SK-N-SH (cell line): ENCODE results near the gene CX3CR1. TPM values are rescaled to one million over a fixed set of nuclear protein-coding genes. Genes with fewer than 3 reads are reported as not detected.

Experiments
- CTCF ChIA-PET: fragments of 300-600, 350-600 bp; formaldehyde crosslinking; extraction: SDS; loops from one replicate; lab custom pipeline; 2021; lab: Yijun Ruan, JAX
- POLR2A ChIA-PET: fragments of 350-600 bp; sonication (Branson Sonifier 250); formaldehyde crosslinking; extraction: SDS; loops from one replicate; lab custom pipeline; 2020; ENCODE audit warnings: antibody characterized with exemption, inconsistent platforms; lab: Yijun Ruan, JAX
- DNase-seq: peaks from one replicate; pipeline ENCODE4 v3.0.0; 2012
- H2AFZ ChIP-seq: fragments of 200-600 bp; sonication (generic); 2 replicates; pipeline ENCODE4 v1.8.1; 2016; ENCODE audit warnings: antibody characterized with exemption, mild to moderate bottlenecking, low read depth
- H3F3A ChIP-seq: fragments of 200-600 bp; sonication (generic); replicated peaks from 2 replicates; pipeline ENCODE3; 2016; ENCODE audit warnings: antibody characterized with exemption, mild to moderate bottlenecking; ENCODE audit not compliant: insufficient read depth
- H3K27ac ChIP-seq, 2 experiments: fragments of 200-500 bp in 1 of 2; fragments of 200-600 bp in 1 of 2; sonication (Bioruptor generic) in 1 of 2; sonication (generic), shearing (Covaris generic) in 1 of 2; 2 replicates each; pipeline versions ENCODE4 v1.5.1 to v1.6.1; 2014 to 2016; ENCODE audit warnings: low read depth in 2 of 2, inconsistent platforms in 1 of 2, low read length in 1 of 2, mild to moderate bottlenecking in 1 of 2, mixed read lengths in 1 of 2
- H3K27me3 ChIP-seq: fragments of 200-600 bp; sonication (generic), shearing (Covaris generic); 2 replicates; pipeline ENCODE4 v1.6.1; 2016; ENCODE audit warnings: mixed run types; ENCODE audit not compliant: insufficient read depth
- H3K36me3 ChIP-seq, 2 experiments: fragments of 200-500 bp in 1 of 2; fragments of 200-600 bp in 1 of 2; sonication (Bioruptor generic) in 1 of 2; sonication (generic) in 1 of 2; replicated peaks in 1 of 2; 2 replicates each; pipeline versions ENCODE3 to v1.5.1; 2014 to 2016; ENCODE audit warnings: low read length in 1 of 2, mild to moderate bottlenecking in 1 of 2; ENCODE audit not compliant: insufficient read depth in 2 of 2, control insufficient read depth in 1 of 2
- H3K4me1 ChIP-seq, 2 experiments: fragments of 200-500 bp in 1 of 2; fragments of 200-600 bp in 1 of 2; sonication (Bioruptor generic) in 1 of 2; sonication (generic), shearing (Covaris generic) in 1 of 2; 2 replicates each; pipeline versions ENCODE4 v1.5.1 to v1.6.1; 2014 to 2016; ENCODE audit warnings: low read depth in 1 of 2, low read length in 1 of 2, mixed run types in 1 of 2; ENCODE audit not compliant: insufficient read depth in 2 of 2, control insufficient read depth in 1 of 2
- H3K4me2 ChIP-seq: fragments of 200-600 bp; sonication (generic), shearing (Covaris generic); 2 replicates; pipeline ENCODE4 v1.6.1; 2017; ENCODE audit warnings: mixed run types
- H3K4me3 ChIP-seq, 2 experiments: fragments of 200-500 bp in 1 of 2; fragments of 200-600 bp in 1 of 2; sonication (Bioruptor generic) in 1 of 2; sonication (generic), shearing (Covaris generic) in 1 of 2; 2 replicates each; pipeline versions ENCODE4 v1.5.1 to v1.8.1; 2014 to 2016; ENCODE audit warnings: low read depth in 2 of 2, inconsistent platforms in 1 of 2, low read length in 1 of 2, mild to moderate bottlenecking in 1 of 2, mixed read lengths in 1 of 2, moderate library complexity in 1 of 2
- H3K79me2 ChIP-seq: fragments of 200-600 bp; sonication (generic); 2 replicates; pipeline ENCODE4 v1.8.1; 2017; ENCODE audit warnings: mild to moderate bottlenecking; ENCODE audit not compliant: insufficient read depth
- H3K9ac ChIP-seq: fragments of 200-600 bp; sonication (generic); 2 replicates; pipeline ENCODE4 v1.6.1; 2017; ENCODE audit warnings: mixed run types
- H3K9me2 ChIP-seq: fragments of 200-600 bp; sonication (generic); 2 replicates; pipeline ENCODE4 v1.6.1; 2017; ENCODE audit warnings: mixed run types
- H3K9me3 ChIP-seq: fragments of 200-600 bp; sonication (generic); 2 replicates; pipeline ENCODE4 v1.6.1; 2017; ENCODE audit warnings: mixed run types, mild to moderate bottlenecking, moderate library complexity
- H4K20me1 ChIP-seq: fragments of 200-600 bp; sonication (generic); 2 replicates; pipeline ENCODE4 v1.6.1; 2017; ENCODE audit warnings: mild to moderate bottlenecking, mixed run types; ENCODE audit not compliant: insufficient read depth
- CHD2 ChIP-seq: fragments of 150-350 bp; IDR thresholded peaks from 2 replicates; pipeline ENCODE4 v1.6.1; 2018; ENCODE audit warnings: low read length; ENCODE audit not compliant: partially characterized antibody
- CTCF ChIP-seq: fragments of 200-600 bp; sonication (generic); IDR thresholded peaks from 2 replicates; pipeline ENCODE4 v1.6.1; 2017; ENCODE audit warnings: antibody characterized with exemption, mild to moderate bottlenecking, moderate library complexity
- EZH2phosphoT487 ChIP-seq: fragments of 200-600 bp; sonication (generic); IDR thresholded peaks from 2 replicates; pipeline ENCODE4 v1.6.1; 2017; ENCODE audit warnings: low read depth, mixed run types, mild to moderate bottlenecking, antibody characterized with exemption, moderate library complexity, borderline replicate concordance
- FOXJ3 ChIP-seq: sonication (generic); formaldehyde crosslinking; IDR thresholded peaks from 2 replicates; pipeline ENCODE4 v1.5.1; 2020; ENCODE audit warnings: mild to moderate bottlenecking, missing genetic modification reagents
- FOXM1 ChIP-seq: IDR thresholded peaks from 2 replicates; pipeline ENCODE4 v1.4.0; 2012; ENCODE audit warnings: low read depth, mild to moderate bottlenecking
- GABPA ChIP-seq: IDR thresholded peaks from 2 replicates; pipeline ENCODE4 v1.4.0; 2012; ENCODE audit warnings: low read depth, mild to moderate bottlenecking
- MAX ChIP-seq: IDR thresholded peaks from 2 replicates; pipeline ENCODE4 v1.4.0; 2012; ENCODE audit warnings: low read depth
- MEF2A ChIP-seq: IDR thresholded peaks from 2 replicates; pipeline ENCODE4 v1.4.0; 2012; ENCODE audit warnings: low read depth, borderline replicate concordance
- NRF1 ChIP-seq: IDR thresholded peaks from 2 replicates; pipeline ENCODE4 v1.6.1; 2012; ENCODE audit warnings: low read depth, mild to moderate bottlenecking, low read length
- RCOR1 ChIP-seq: fragments of 150-350 bp; IDR thresholded peaks from 2 replicates; pipeline ENCODE4 v1.6.1; 2017; ENCODE audit warnings: antibody characterized with exemption, low read length
- SIN3A ChIP-seq: IDR thresholded peaks from 2 replicates; pipeline ENCODE4 v1.6.1; 2012; ENCODE audit warnings: low read depth, mild to moderate bottlenecking, low read length, moderate library complexity, borderline replicate concordance
- SMC3 ChIP-seq: IDR thresholded peaks from 2 replicates; pipeline ENCODE4 v1.6.1; 2012; ENCODE audit warnings: low read depth, low read length, improper control_type of control experiment
- TAF1 ChIP-seq: IDR thresholded peaks from 2 replicates; pipeline ENCODE4 v1.6.1; 2012; ENCODE audit warnings: low read depth, mild to moderate bottlenecking, low read length, moderate library complexity, borderline replicate concordance
- TCF12 ChIP-seq: IDR thresholded peaks from 2 replicates; pipeline ENCODE4 v1.4.0; 2012
- TEAD4 ChIP-seq: IDR thresholded peaks from 2 replicates; pipeline ENCODE4 v1.4.0; 2012; ENCODE audit warnings: mild to moderate bottlenecking, borderline replicate concordance; ENCODE audit not compliant: insufficient read depth
- YY1 ChIP-seq: IDR thresholded peaks from 2 replicates; pipeline ENCODE4 v1.4.0; 2012; ENCODE audit warnings: low read depth, mild to moderate bottlenecking
- WGBS: methylation state at CpG from one replicate; pipeline ENCODE4 v1.1.6; 2017; ENCODE audit warnings: low lambda C conversion rate; 5-methylcytosine and 5-hydroxymethylcytosine counted together
- polyA plus RNA-seq, 3 experiments: library from polyadenylated mRNA; depleted of rRNA; stranded (reverse); fragments of >200 nt; gene quantifications; 2 replicates each; pipeline ENCODE4 v1.2.3, GENCODE V29; 2012
- TF ChIP-seq, protein P1 (sequence below): fragments of 150-350 bp; IDR thresholded peaks from 2 replicates; pipeline ENCODE4 v1.6.1; 2017; ENCODE audit warnings: antibody characterized with exemption, low read length, low read depth, borderline replicate concordance
- TF ChIP-seq, protein P2 (sequence below): IDR thresholded peaks from 2 replicates; pipeline ENCODE4 v1.4.0; 2012; ENCODE audit warnings: low read depth, borderline replicate concordance
- TF ChIP-seq, protein P3 (sequence below): IDR thresholded peaks from 2 replicates; pipeline ENCODE4 v1.6.1; 2012; ENCODE audit warnings: mild to moderate bottlenecking, low read depth, low read length, moderate library complexity

The CX3CR1 gene
- polyA plus RNA-seq, 1 of the 3 experiments (the other 2 are of a cell fraction): not detected

DNA sequence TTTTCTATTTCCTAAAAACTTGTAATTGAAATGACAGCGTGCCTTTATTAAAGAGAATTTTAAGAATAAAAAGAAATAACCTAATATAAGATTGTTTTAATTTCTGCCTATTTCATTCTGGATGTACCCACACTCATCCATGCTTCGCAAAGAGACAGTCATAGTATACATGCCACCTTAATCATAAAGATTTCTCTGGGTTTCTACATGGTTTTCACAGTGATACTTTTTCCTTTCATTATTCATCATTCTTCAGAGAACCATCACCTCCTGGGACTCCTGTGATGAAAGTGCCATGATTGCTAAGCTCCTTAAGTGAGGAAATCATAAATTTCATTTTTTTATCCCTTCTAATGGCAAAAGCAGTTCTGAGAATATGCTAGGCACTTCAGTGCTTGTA, 45.4 kb upstream of the CX3CR1 start:
- CTCF ChIA-PET: interaction anchor here (0.6 to 1.8 kb wide), 2 partner anchors 36 to 344 kb away, joined by 3 to 9 read pairs; no protein-coding TSS in a partner anchor

More for the DNA sequence above, 45.4 kb upstream of the CX3CR1 start:
- H3K27ac ChIP-seq: no peak overlapping the region
- TF ChIP-seq, protein P1, sequence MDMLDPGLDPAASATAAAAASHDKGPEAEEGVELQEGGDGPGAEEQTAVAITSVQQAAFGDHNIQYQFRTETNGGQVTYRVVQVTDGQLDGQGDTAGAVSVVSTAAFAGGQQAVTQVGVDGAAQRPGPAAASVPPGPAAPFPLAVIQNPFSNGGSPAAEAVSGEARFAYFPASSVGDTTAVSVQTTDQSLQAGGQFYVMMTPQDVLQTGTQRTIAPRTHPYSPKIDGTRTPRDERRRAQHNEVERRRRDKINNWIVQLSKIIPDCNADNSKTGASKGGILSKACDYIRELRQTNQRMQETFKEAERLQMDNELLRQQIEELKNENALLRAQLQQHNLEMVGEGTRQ: no peak
- TF ChIP-seq FOXJ3 (CRISPR knock-in tag): no peak
- TF ChIP-seq TAF1: no peak
- no peak for TF ChIP-seq CHD2
- TF ChIP-seq, protein P2, sequence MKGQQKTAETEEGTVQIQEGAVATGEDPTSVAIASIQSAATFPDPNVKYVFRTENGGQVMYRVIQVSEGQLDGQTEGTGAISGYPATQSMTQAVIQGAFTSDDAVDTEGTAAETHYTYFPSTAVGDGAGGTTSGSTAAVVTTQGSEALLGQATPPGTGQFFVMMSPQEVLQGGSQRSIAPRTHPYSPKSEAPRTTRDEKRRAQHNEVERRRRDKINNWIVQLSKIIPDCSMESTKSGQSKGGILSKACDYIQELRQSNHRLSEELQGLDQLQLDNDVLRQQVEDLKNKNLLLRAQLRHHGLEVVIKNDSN: no peak
- no peak for TF ChIP-seq MAX
- no peak for TF ChIP-seq GABPA
- TF ChIP-seq, protein P3, sequence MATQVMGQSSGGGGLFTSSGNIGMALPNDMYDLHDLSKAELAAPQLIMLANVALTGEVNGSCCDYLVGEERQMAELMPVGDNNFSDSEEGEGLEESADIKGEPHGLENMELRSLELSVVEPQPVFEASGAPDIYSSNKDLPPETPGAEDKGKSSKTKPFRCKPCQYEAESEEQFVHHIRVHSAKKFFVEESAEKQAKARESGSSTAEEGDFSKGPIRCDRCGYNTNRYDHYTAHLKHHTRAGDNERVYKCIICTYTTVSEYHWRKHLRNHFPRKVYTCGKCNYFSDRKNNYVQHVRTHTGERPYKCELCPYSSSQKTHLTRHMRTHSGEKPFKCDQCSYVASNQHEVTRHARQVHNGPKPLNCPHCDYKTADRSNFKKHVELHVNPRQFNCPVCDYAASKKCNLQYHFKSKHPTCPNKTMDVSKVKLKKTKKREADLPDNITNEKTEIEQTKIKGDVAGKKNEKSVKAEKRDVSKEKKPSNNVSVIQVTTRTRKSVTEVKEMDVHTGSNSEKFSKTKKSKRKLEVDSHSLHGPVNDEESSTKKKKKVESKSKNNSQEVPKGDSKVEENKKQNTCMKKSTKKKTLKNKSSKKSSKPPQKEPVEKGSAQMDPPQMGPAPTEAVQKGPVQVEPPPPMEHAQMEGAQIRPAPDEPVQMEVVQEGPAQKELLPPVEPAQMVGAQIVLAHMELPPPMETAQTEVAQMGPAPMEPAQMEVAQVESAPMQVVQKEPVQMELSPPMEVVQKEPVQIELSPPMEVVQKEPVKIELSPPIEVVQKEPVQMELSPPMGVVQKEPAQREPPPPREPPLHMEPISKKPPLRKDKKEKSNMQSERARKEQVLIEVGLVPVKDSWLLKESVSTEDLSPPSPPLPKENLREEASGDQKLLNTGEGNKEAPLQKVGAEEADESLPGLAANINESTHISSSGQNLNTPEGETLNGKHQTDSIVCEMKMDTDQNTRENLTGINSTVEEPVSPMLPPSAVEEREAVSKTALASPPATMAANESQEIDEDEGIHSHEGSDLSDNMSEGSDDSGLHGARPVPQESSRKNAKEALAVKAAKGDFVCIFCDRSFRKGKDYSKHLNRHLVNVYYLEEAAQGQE: no peak
- TF ChIP-seq NRF1: no peak
- TF ChIP-seq TEAD4: no peak
- no peak for TF ChIP-seq SMC3
- TF ChIP-seq YY1: no peak
- no peak for TF ChIP-seq TCF12
- no peak for TF ChIP-seq MEF2A
- no peak for TF ChIP-seq EZH2phosphoT487
- TF ChIP-seq FOXM1: no peak
- TF ChIP-seq SIN3A: no peak
- TF ChIP-seq RCOR1: no peak
- TF ChIP-seq CTCF: no peak
- no peak for DNase-seq
- H3K9ac ChIP-seq: no peak overlapping the region
- H3K36me3 ChIP-seq: no peaks in the 10 kb centered on the region
- H3K4me2 ChIP-seq: no peak overlapping the region
- 33% methylated on average over 2 of the region's 2 CpGs for WGBS
- H3K9me3 ChIP-seq: no peaks in the 10 kb centered on the region
- no peaks in the 10 kb centered on the region for H3F3A ChIP-seq
- no peaks in the 10 kb centered on the region for H3K79me2 ChIP-seq
- H3K4me3 ChIP-seq: no peak overlapping the region
- no peaks in the 10 kb centered on the region for H3K27me3 ChIP-seq
- POLR2A ChIA-PET: no interaction called here
- H2AFZ ChIP-seq: no peak overlapping the region
- no peaks in the 10 kb centered on the region for H4K20me1 ChIP-seq
- no peaks in the 10 kb centered on the region for H3K4me1 ChIP-seq
- H3K9me2 ChIP-seq: no peaks in the 10 kb centered on the region
